HepG2 (cell line): ENCODE results near the gene ALKBH5. TPM values are rescaled to one million over a fixed set of nuclear protein-coding genes. Genes with fewer than 3 reads are reported as not detected.

Source experiments
- ATAC-seq: fragments of 200-7000 bp; cut with Tn5 transposase; 3 replicates; pipeline ENCODE4 v1.9.1; 2020; ENCODE audit warnings: mild to moderate bottlenecking, moderate library complexity
- BruUV-seq: library from RNA; stranded (reverse); fragments of 400-500 nt; replicated peaks from 2 replicates; lab custom pipeline; 2021; lab: Mats Ljungman, UMichigan
- CTCF ChIA-PET: fragments of 300-600 bp; formaldehyde crosslinking; extraction: SDS; loops from one replicate; lab custom pipeline; 2021; ENCODE audit warnings: low total read pairs, inconsistent platforms, low intra/inter-chr PET ratio; lab: Yijun Ruan, JAX
- POLR2A ChIA-PET: fragments of 350-600 bp; sonication (Branson Sonifier 250); formaldehyde crosslinking; loops from one replicate; lab custom pipeline; 2020; ENCODE audit warnings: antibody characterized with exemption, inconsistent platforms; lab: Yijun Ruan, JAX
- DNase-seq: peaks from one replicate; pipeline ENCODE4 v3.0.0-alpha.2; 2015; ENCODE audit warnings: low spot score
- FAIRE-seq: peaks from 3 replicates; lab custom pipeline; 2011; peaks lifted over from hg19 to GRCh38; lab: Jason Lieb, UNC
- H2AFZ ChIP-seq: one replicate; pipeline ENCODE4 v1.6.1; 2011; ENCODE audit warnings: low read length, inconsistent platforms
- H3K27ac ChIP-seq: fragments of 300-600 bp; 3 replicates; pipeline ENCODE4 v1.8.0; 2011; ENCODE audit warnings: mixed run types, mild to moderate bottlenecking, mixed read lengths, low read length, inconsistent platforms; ENCODE audit not compliant: insufficient read depth; ENCODE audit errors: extremely low read length
- H3K27me3 ChIP-seq, 2 experiments: fragments of 200-600 bp in 1 of 2; 2 replicates in 1 of 2; 3 replicates in 1 of 2; pipeline versions ENCODE4 v1.6.0 to v1.8.0; 2011; ENCODE audit warnings: low read length in 2 of 2, mild to moderate bottlenecking in 2 of 2, moderate library complexity in 2 of 2, inconsistent platforms in 1 of 2; ENCODE audit not compliant: insufficient read depth in 2 of 2, control insufficient read depth in 1 of 2
- H3K36me3 ChIP-seq, 2 experiments: fragments of 200-600 bp in 1 of 2; replicated peaks in 1 of 2; 2 replicates in 1 of 2; 3 replicates in 1 of 2; pipeline versions ENCODE4 v1.5.1 to v1.8.0; 2011; ENCODE audit warnings: low read length in 2 of 2, inconsistent platforms in 1 of 2; ENCODE audit not compliant: insufficient read depth in 2 of 2, control insufficient read depth in 1 of 2
- H3K4me1 ChIP-seq: 2 replicates; pipeline ENCODE4 v1.5.1; 2012; ENCODE audit warnings: low read length, inconsistent platforms; ENCODE audit not compliant: insufficient read depth
- H3K4me2 ChIP-seq: 2 replicates; pipeline ENCODE4 v1.6.0; 2011; ENCODE audit warnings: low read depth, low read length, inconsistent platforms
- H3K4me3 ChIP-seq, 3 experiments: fragments of 200-600 bp in 1 of 3; sonication (generic), shearing (Covaris generic) in 1 of 3; replicated peaks in 1 of 3; 2 replicates each; pipeline ENCODE4 v1.5.1; 2011 to 2016; ENCODE audit warnings: low read length in 3 of 3, inconsistent platforms in 2 of 3, low read depth in 2 of 3, mild to moderate bottlenecking in 2 of 3, control low read depth in 1 of 3, mixed read lengths in 1 of 3; ENCODE audit not compliant: insufficient read depth in 1 of 3
- H3K79me2 ChIP-seq: one replicate; pipeline ENCODE4 v1.6.1; 2011; ENCODE audit warnings: low read length, inconsistent platforms; ENCODE audit not compliant: insufficient read depth
- H3K9ac ChIP-seq: 2 replicates; pipeline ENCODE4 v1.6.0; 2011; ENCODE audit warnings: mild to moderate bottlenecking, low read depth, low read length, inconsistent platforms; ENCODE audit not compliant: insufficient read depth
- H3K9me3 ChIP-seq: 2 replicates; pipeline ENCODE4 v1.5.1; 2012; ENCODE audit warnings: mild to moderate bottlenecking, low read length
- H4K20me1 ChIP-seq: 2 replicates; pipeline ENCODE4 v1.6.0; 2011; ENCODE audit warnings: inconsistent platforms, mild to moderate bottlenecking, low read length, moderate library complexity; ENCODE audit not compliant: insufficient read depth
- ARNTL ChIP-seq: sonication (generic); formaldehyde crosslinking; IDR thresholded peaks from 2 replicates; pipeline ENCODE4 v1.4.0; 2020; ENCODE audit warnings: mild to moderate bottlenecking, missing genetic modification reagents
- CBX2 ChIP-seq, 2 experiments: fragments of 200-600 bp in 1 of 2; sonication (generic); formaldehyde crosslinking in 1 of 2; IDR thresholded peaks; 2 replicates each; pipeline versions ENCODE4 v1.7.0 to v1.8.1; 2018 to 2022; ENCODE audit warnings: low read depth in 2 of 2, low read length in 1 of 2, mild to moderate bottlenecking in 1 of 2, missing genetic modification reagents in 1 of 2
- NFIC ChIP-seq: IDR thresholded peaks from 2 replicates; pipeline ENCODE4 v1.6.1; 2012; ENCODE audit warnings: mild to moderate bottlenecking, low read length, inconsistent platforms
- PTBP1 ChIP-seq: fragments of 200-400 bp; formaldehyde crosslinking; IDR thresholded peaks from 2 replicates; pipeline ENCODE4 v1.6.1; 2018; ENCODE audit warnings: low read length, low read depth; ENCODE audit not compliant: poor library complexity, severe bottlenecking
- STAT5B ChIP-seq: sonication (generic); formaldehyde crosslinking; IDR thresholded peaks from 2 replicates; pipeline ENCODE4 v1.4.0; 2020; ENCODE audit warnings: missing genetic modification reagents
- SUZ12 ChIP-seq: fragments of 150-350 bp; IDR thresholded peaks from 2 replicates; pipeline ENCODE4 v1.6.1; 2014; ENCODE audit warnings: low read depth, low read length
- ZNF263 ChIP-seq: sonication (generic); formaldehyde crosslinking; IDR thresholded peaks from 2 replicates; pipeline ENCODE4 v1.4.0; 2020; ENCODE audit warnings: missing genetic modification reagents
- ZNF570 ChIP-seq: sonication (generic); formaldehyde crosslinking; IDR thresholded peaks from 2 replicates; pipeline ENCODE4 v1.4.0; 2020; ENCODE audit warnings: mild to moderate bottlenecking, missing genetic modification reagents, borderline replicate concordance
- ZNF891 ChIP-seq: sonication (generic); formaldehyde crosslinking; IDR thresholded peaks from 2 replicates; pipeline ENCODE4 v1.5.0; 2020; ENCODE audit warnings: mild to moderate bottlenecking, missing genetic modification reagents
- WGBS: methylation state at CpG from one replicate; pipeline ENCODE4 v1.1.6; 2017; ENCODE audit warnings: low lambda C conversion rate; 5-methylcytosine and 5-hydroxymethylcytosine counted together
- in situ Hi-C: cut with HindIII; loops from 2 replicates; pipeline ENCODE4 v1.10.0; 2017; ENCODE audit warnings: low pct_unique_long_range_greater_than_20kb; ENCODE audit not compliant: extremely low pct_ligation_motif_present
- intact Hi-C: fragments of 100-400 bp; cut with micrococcal nuclease; formaldehyde crosslinking; loops from one replicate; pipeline ENCODE4 v1.10.0; 2022; ENCODE audit not compliant: unreplicated experiment
- polyA plus RNA-seq, 8 experiments: library from polyadenylated mRNA; depleted of rRNA in 3 of 8; stranded (reverse) in 7 of 8; unstranded in 1 of 8; fragments of >200 nt; fragmentation: Illumina TruSeq in 4 of 8; extraction: Trizol in 4 of 8; gene quantifications; 2 replicates each; pipeline versions ENCODE4 v1.2.1 to v1.2.3, GENCODE V29; 2011 to 2016; ENCODE audit warnings: low read depth in 4 of 8, missing spikeins in 1 of 8, mixed read lengths in 1 of 8; ENCODE audit not compliant: insufficient read depth in 1 of 8
- total RNA-seq, 5 experiments: library from RNA; depleted of rRNA; stranded (reverse); fragments of >200 nt; fragmentation: Illumina TruSeq; extraction: Trizol; gene quantifications; 2 replicates each; pipeline ENCODE4 v1.2.3, GENCODE V29; 2016; ENCODE audit warnings: low read depth in 1 of 5

ALKBH5 gene
- total and polyA plus RNA-seq, 2 of the 13 experiments (the other 11 are each of a cell fraction or from before 2014, with no cell fraction given), result 68.9 to 76.9 TPM

GRCh38 chr17:18253947-18254821, 70.6 kb downstream of the ALKBH5 start:
- H3K4me1 ChIP-seq, result peaks cover 15% of the 10 kb centered on the region
- no peak overlapping the region for H3K27ac ChIP-seq
- WGBS, result 99% methylated on average over 18 of the region's 27 CpGs
- BruUV-seq, result no TSS peak
- POLR2A ChIA-PET, result interaction anchor here (0.7 kb wide), 1 partner anchor 60 kb away, joined by 3 read pairs; the partner anchor contains the start of gene TOP3A
- in situ Hi-C loops, result no loop called here
- peaks cover 32 to 61% of the 10 kb centered on the region in 2 experiments; a peak in 4 of 5 replicates for H3K36me3 ChIP-seq
- DNase-seq (no peak), FAIRE-seq (no peak), ATAC-seq (no peak)
- no peak overlapping the region for H2AFZ ChIP-seq
- no peaks in the 10 kb centered on the region; a peak in 1 of 5 replicates for H3K27me3 ChIP-seq
- no peaks in the 10 kb centered on the region for H3K9me3 ChIP-seq
- H3K4me2 ChIP-seq, result no peak overlapping the region
- H3K9ac ChIP-seq, result no peak overlapping the region
- TF ChIP-seq PTBP1 (no peak), SUZ12 (no peak), STAT5B (CRISPR knock-in tag) (no peak), ZNF891 (CRISPR knock-in tag) (no peak), NFIC (no peak), ARNTL (CRISPR knock-in tag) (no peak), CBX2 (IDR thresholded peaks at IDR 0.05; ENCODE audit: low read depth, low read length) (no peak), CBX2 (CRISPR knock-in tag; IDR thresholded peaks at IDR 0.05; ENCODE audit: low read depth) (no peak), ZNF570 (CRISPR knock-in tag) (no peak), ZNF263 (CRISPR knock-in tag) (no peak)
- H3K4me3 ChIP-seq, result no peak overlapping the region
- peaks cover 8% of the 10 kb centered on the region; the same call in 1 of the 2 replicates for H4K20me1 ChIP-seq
- intact Hi-C loops, result no loop called here
- CTCF ChIA-PET, result no interaction called here
- peaks cover 21% of the 10 kb centered on the region for H3K79me2 ChIP-seq
